Activated CD4-positive, alpha-beta T cell treated with anti-CD3 and anti-CD28 coated beads, Interleukin-2, Interleukin-4, amounts not matched to agents 100 ng/mL and 50 ng/mL, durations not matched to agents 16 hours and 8 hours (primary cell): ENCODE measurements around the gene MAJIN.
"Not testable (repeated sequence)": the region's sequence is repeated elsewhere in the genome, so short reads cannot be mapped to it uniquely, and the experiment has no call there.

Source experiments
- DNase-seq: peaks from one replicate; pipeline ENCODE4 v3.0.0-alpha.2; 2020; ENCODE audit warnings: low spot score

Gene MAJIN

GRCh38 chr11:64971421-64972233 is at the start of gene MAJIN:
MAJIN (minus strand) TSS chr11:64972108; CDS start chr11:64959405, 12,703 bp downstream.
- DNase-seq, result peak; percentile 90

GRCh38 chr11:65021509-65021908 is 49.6 kb upstream of the MAJIN start:
- DNase-seq, result no peak

- no peak for DNase-seq
These were observed 49.1 kb upstream of the MAJIN start for GRCh38 chr11:65021003-65021402.

GRCh38 chr11:65019824-65020223 is 47.9 kb upstream of the MAJIN start:
- no peak for DNase-seq

GRCh38 chr11:65017937-65018336 is 46.0 kb upstream of the MAJIN start:
- no peak for DNase-seq

GRCh38 chr11:65016705-65017104 is 44.8 kb upstream of the MAJIN start:
- no peak for DNase-seq

- no peak for DNase-seq
These were observed 42.9 kb upstream of the MAJIN start for GRCh38 chr11:65014726-65015227.

- peak; percentile 90 for DNase-seq
These were observed 42.2 kb upstream of the MAJIN start, which contains the start of gene ARL2 for GRCh38 chr11:65013888-65014725. ARL2 (plus strand) TSS chr11:65014160; CDS start chr11:65014208, 48 bp downstream.

GRCh38 chr11:65013130-65013887 is 41.4 kb upstream of the MAJIN start:
- peak; percentile 92 for DNase-seq

DNA sequence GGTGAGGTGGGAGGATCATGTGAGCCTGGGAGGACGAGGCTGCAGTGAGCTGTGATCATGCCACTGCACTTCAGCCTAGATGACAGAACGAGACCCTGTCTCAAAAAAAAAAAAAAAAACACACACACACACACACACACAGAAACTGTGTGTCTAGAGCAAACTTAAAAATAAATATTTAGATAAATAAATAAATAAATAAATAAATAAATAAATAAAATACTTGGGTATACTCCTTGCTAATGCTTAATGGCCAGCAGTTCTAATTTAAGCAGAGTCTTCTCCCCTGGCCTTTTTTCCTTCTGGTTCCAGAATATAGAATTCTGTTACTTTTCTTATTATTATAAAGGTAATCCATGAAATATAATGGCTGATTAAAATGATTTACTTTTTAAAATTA is 37.0 kb upstream of the MAJIN start:
- no peak for DNase-seq

DNA sequence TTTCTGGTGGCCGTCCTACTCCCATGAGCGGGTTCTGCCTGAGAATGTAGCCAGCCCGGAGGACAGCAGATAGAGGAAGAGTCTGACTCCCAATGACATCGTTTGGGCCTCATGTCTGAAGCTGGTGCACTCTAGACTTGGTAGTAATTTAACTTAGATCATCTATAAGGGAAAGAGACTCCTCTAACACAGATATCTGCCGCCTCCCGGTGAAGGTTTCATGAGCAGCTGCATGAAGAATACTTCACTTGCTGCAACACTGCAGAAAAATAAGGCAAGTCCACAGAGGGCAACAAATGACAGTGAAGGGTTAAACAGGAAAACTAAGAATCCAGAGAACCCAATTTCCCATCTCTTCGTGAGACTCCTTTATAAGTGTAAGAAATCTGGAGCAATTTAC is 36.1 kb upstream of the MAJIN start:
- no peak for DNase-seq

DNA sequence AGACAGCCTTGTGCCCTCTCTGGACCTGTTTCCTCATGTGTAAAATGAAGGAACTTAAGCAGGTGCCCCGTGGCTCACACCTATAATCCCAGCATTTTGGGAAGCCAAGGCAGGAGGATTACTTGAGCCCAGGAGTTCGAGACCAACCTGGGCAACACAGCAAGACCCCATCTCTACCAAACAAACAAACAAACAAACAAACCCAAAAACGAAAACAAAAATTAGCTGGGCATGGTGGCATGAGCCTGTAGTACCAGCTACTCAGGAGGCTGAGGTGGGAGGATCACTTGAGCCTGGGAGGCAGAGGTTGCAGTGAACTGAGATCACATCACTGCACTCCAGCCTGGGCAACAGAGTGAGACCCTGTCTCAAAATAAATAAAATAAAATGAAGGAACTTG is 32.1 kb upstream of the MAJIN start:
- not testable (repeated sequence) for DNase-seq

DNA sequence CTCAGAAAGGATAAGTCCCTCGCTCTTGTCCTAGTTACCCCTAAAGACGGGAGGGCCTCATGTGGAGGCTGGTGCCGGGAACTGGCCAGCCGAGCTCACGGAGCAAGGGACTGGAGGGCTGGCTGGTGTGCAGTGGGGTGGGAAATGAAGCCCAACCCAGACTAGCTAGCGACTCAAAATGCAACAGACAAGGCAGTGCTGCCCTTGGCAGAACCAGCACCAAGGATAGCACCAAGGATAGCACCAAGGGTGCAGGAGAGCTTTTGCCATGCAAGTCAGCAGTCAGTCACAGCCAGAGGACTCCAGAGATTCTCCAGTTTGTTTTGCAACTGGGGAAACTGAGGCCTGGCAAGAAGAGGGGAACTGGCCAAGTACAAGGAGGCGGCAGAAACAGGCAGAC is 31.4 kb upstream of the MAJIN start:
- DNase-seq, result no peak

DNA sequence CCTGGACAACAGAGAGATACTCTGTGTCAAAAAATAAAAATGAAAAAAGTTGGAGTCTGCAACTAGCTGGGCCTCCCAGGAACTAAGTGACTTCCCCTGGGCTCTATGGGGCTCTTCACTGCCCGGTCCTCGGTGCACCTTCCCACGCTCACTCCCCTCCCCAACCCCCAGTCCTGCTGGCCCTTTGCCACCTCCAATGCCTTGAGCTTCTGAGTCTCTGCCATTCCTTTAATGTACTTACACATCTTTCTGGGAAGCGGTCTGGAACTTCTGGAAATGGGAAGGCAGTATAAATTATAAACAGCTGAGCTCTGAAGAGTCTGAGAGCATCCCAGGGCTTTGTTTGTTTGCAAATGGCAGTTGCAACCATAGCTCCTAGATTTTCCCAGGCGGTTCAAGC is 30.8 kb upstream of the MAJIN start:
- DNase-seq, result no peak

GRCh38 chr11:64999478-64999877 is 27.6 kb upstream of the MAJIN start:
- no peak for DNase-seq

DNA sequence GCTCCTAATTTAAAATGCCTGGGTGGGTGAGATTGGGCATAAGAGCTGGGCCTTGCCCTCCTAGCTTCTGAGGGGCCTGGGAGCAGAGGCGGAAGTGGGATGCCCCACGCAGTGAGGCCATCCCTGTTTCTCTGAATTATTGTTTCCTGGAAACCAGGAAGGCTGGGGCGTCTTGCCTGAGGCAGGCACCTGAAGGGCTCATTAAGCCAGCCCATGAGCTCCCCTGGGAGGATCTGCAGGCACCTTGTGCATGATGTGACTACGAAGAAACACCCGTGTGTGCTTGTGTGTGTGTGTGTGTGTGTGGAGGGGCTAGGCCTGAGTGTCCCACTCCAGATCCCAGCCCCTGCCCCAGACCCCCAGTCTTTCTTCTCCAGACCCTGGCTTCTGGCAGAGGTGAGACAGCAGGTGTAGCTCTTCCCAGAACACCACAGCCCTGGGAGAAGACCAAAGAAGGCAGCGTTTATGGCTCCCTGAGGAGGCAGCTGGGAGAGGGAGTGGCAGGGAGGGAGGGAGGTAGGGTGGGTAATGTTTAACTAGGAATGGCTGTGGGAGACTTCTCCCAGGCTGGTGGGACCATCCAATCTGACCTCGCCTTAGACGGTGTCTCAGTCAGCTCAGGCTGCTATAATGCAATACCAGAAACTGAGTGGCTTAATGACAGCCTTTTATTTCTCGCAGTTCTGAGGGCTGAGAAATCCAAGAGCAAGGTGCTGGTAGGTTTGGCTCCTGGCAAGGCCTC is 27.0 kb upstream of the MAJIN start:
- DNase-seq, result peak; percentile 9

- peak; percentile 18 for DNase-seq
These were observed 26.2 kb upstream of the MAJIN start for GRCh38 chr11:64998141-64998540.

DNA sequence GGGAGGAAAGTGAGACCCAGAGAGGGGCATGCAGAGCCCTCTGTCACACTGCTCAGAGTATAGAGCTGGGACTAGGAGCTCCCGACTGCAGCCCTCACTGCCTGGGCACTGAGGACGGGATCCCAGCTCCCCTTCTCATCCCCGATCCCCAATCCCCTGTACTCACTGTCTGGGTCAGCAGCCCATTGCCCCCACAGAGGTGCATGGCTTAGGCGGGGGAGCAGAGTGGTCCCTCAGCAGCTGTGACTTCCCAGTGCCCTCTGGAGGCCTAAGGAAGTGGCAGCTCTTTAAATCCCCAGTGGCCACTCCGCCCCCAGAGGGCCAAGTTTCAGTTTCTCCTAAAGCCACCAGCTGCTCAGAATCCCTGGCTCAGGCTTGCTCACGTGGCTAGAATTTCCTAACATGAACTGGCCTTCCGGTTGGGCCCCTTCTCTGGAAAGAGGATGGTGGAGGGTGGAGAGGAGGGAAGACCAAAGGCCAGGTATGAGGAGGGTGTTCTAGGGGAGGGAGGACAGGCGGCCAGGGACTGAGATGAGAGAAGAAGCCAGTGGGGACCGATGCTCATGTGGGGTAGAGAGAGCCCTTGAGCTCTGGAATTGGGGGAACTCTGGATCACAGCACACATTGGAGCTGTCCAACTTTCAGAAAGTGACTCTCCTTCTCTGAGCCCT is 24.9 kb upstream of the MAJIN start, which contains the start of gene BATF2:
Gene BATF2 (minus strand): TSS at position 262 of the 671 bp plus-strand sequence. CDS start 57 bp downstream, at position 205.
- no peak for DNase-seq

- no peak for DNase-seq
These were observed 24.4 kb upstream of the MAJIN start for GRCh38 chr11:64996327-64996709.

- DNase-seq, result no peak
These were observed 22.4 kb upstream of the MAJIN start for GRCh38 chr11:64994318-64994717.
